Measurements from ENCODE around the gene PTPN4. TPM values are rescaled to one million over a fixed set of nuclear protein-coding genes. Genes with fewer than 3 reads are reported as not detected.

Gene PTPN4
- total and polyA plus RNA-seq, 8 donors, result 4.4 to 18.7 (median 13.2) TPM

GRCh38 chr2:119837350-119837749 lies 77.6 kb downstream of the PTPN4 start:
- peaks cover 0 to 19% (median 3%) of the 10 kb centered on the region in 3 donors for H3K4me1 ChIP-seq
- H3K27ac ChIP-seq, result no peak overlapping the region
- H3K27me3 ChIP-seq, result no peaks in the 10 kb centered on the region
- DNase-seq (no peak), ATAC-seq (no peak), FAIRE-seq (no peak)
- 88 to 92% methylated on average over 12 of the region's 12 CpGs for WGBS, 2 donors
- H3K36me3 ChIP-seq, result no peaks in the 10 kb centered on the region
- intact Hi-C loops (cut with DNase I), result no loop called here
- no peak overlapping the region for H3K4me3 ChIP-seq
- no peaks in the 10 kb centered on the region for H3K9me3 ChIP-seq
- TF ChIP-seq, protein P1, sequence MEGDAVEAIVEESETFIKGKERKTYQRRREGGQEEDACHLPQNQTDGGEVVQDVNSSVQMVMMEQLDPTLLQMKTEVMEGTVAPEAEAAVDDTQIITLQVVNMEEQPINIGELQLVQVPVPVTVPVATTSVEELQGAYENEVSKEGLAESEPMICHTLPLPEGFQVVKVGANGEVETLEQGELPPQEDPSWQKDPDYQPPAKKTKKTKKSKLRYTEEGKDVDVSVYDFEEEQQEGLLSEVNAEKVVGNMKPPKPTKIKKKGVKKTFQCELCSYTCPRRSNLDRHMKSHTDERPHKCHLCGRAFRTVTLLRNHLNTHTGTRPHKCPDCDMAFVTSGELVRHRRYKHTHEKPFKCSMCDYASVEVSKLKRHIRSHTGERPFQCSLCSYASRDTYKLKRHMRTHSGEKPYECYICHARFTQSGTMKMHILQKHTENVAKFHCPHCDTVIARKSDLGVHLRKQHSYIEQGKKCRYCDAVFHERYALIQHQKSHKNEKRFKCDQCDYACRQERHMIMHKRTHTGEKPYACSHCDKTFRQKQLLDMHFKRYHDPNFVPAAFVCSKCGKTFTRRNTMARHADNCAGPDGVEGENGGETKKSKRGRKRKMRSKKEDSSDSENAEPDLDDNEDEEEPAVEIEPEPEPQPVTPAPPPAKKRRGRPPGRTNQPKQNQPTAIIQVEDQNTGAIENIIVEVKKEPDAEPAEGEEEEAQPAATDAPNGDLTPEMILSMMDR (IDR thresholded peaks at IDR 0.05), result no peak

GRCh38 chr2:119837759-119838158 lies 78.0 kb downstream of the PTPN4 start:
- Histone ChIP-seq H3K4me3 (no peak overlapping the region), H3K4me1 (peaks cover 0 to 15% (median 3%) of the 10 kb centered on the region in 3 donors), H3K27me3 (no peaks in the 10 kb centered on the region), H3K9me3 (no peaks in the 10 kb centered on the region), H3K36me3 (no peaks in the 10 kb centered on the region), H3K27ac (no peak overlapping the region)
- TF ChIP-seq, protein P1 (IDR thresholded peaks at IDR 0.05), result no peak
- intact Hi-C loops (cut with DNase I), result no loop called here
- 91 to 92% methylated on average over 13 of the region's 13 CpGs for whole genome bisulfite sequencing, 2 donors
- ATAC-seq, result peak in 1 of 4 donors; percentile 30
- DNase-seq, result peak in 2 of 6 donors; percentile 25 to 38
- FAIRE-seq, result no peak

- peak in 1 of 6 donors; percentile 20 for DNase-seq
- 55 to 69% methylated on average over 5 of the region's 5 CpGs for WGBS, 2 donors
Observed at GRCh38 chr2:119838179-119838578, 78.5 kb downstream of the PTPN4 start.

DNA sequence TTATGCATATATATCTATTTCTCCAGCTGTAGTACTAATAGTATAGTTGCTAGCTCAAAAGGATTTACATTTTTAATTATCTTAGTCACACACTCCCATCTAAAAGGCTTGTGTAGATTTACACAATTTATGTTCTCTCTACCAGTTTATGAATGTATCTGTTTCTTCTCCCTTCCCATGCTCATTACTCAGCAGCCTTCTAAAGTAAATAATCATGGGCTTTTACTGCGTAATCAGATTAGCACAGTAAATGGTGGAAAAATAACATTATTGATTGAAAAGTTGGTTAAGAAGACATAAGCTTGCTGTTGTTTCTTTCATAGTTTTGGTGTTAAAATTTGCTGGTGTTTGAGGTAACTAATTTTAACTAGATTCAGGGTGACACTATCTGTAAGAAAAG lies 81.8 kb downstream of the PTPN4 start:
- Histone ChIP-seq H3K27ac (no peak overlapping the region), H3K36me3 (no peaks in the 10 kb centered on the region), H3K4me1 (peaks cover 0 to 11% (median 3%) of the 10 kb centered on the region in 3 donors), H3K4me3 (no peak overlapping the region), H3K27me3 (no peaks in the 10 kb centered on the region), H3K9me3 (no peaks in the 10 kb centered on the region)
- WGBS, 2 donors, result 13 to 22% methylated on average over 1 of the region's 1 CpG
- TF ChIP-seq, protein P1 (IDR thresholded peaks at IDR 0.05), result no peak
- no peak for DNase-seq
- peak in 1 of 4 donors; percentile 50 for ATAC-seq
- no peak for FAIRE-seq
- intact Hi-C loops (cut with DNase I), result no loop called here

More at GRCh38 chr2:119838179-119838578, 78.5 kb downstream of the PTPN4 start:
- ATAC-seq (peak in 1 of 4 donors; percentile 63), FAIRE-seq (no peak)
- H3K9me3 ChIP-seq, result no peaks in the 10 kb centered on the region
- intact Hi-C loops (cut with DNase I), result no loop called here
- no peak overlapping the region for H3K27ac ChIP-seq
- H3K27me3 ChIP-seq, result no peaks in the 10 kb centered on the region
- no peaks in the 10 kb centered on the region for H3K36me3 ChIP-seq
- H3K4me1 ChIP-seq, result peaks cover 0 to 11% (median 3%) of the 10 kb centered on the region in 3 donors
- H3K4me3 ChIP-seq, result no peak overlapping the region
- TF ChIP-seq, protein P1 (IDR thresholded peaks at IDR 0.05), result no peak

DNA sequence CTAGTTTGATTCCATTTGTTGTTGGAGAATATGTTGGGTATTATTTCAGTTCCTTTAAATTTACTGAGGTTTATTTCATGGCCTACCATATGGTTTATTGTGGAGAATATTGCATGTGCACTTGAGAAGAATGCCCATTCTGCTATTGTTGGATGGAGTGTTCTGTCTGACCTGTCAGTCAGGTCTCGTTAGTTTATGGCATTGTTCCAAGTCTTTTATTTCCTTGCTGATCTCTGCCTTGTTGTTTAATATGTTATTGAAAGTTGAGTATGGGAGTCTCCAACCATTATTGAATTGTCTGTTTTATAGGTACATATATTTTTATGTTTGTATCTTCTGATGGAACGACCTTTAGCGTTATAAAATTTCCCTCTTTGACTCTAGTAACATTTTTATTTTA lies 86.3 kb downstream of the PTPN4 start:
- FAIRE-seq, result no peak
- no peak for ATAC-seq
- H3K4me1 ChIP-seq, result peaks cover 0 to 5% (median 3%) of the 10 kb centered on the region in 3 donors
- intact Hi-C loops (cut with DNase I), result no loop called here
- TF ChIP-seq, protein P1 (IDR thresholded peaks at IDR 0.05), result no peak
- H3K4me3 ChIP-seq, result no peak overlapping the region
- no peaks in the 10 kb centered on the region for H3K27me3 ChIP-seq
- no peaks in the 10 kb centered on the region for H3K9me3 ChIP-seq
- H3K36me3 ChIP-seq, result no peaks in the 10 kb centered on the region
- WGBS, 2 donors, result 74 to 77% methylated on average over 3 of the region's 3 CpGs
- H3K27ac ChIP-seq, result no peak overlapping the region
- DNase-seq, result no peak

Measured in pancreas (tissue), 10 donors.